Measurements from ENCODE around the gene ZNF619.

Gene ZNF619

DNA sequence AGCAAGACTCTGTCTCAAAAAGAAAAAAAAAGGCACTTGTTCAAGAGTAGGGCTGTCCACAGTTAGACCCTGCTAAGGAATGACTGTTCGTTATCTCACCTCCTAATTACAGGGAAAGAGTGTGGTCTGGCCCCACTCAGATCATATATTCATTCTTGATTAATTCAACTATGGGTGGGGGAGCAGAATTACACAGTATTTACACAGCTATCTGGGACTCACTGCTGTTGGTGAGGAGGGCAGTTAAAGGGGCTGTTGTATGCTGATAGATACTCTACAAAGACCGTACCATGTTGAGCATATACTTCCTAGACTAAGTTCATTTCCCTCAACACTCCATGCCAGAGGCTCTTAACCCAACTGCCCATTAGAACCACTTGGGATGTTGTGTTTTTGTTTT, 25.1 kb downstream of the ZNF619 start:
- Mint-ChIP-seq H3K4me1 (ENCODE audit: low read depth) (peaks cover 21% of the 10 kb centered on the region), H3K4me3 (no peak overlapping the region), H3K27ac (no peak overlapping the region), H3K27me3 (no peaks in the 10 kb centered on the region), H3K9me3 (ENCODE audit: low read depth) (no peaks in the 10 kb centered on the region), H3K36me3 (no peaks in the 10 kb centered on the region)

DNA sequence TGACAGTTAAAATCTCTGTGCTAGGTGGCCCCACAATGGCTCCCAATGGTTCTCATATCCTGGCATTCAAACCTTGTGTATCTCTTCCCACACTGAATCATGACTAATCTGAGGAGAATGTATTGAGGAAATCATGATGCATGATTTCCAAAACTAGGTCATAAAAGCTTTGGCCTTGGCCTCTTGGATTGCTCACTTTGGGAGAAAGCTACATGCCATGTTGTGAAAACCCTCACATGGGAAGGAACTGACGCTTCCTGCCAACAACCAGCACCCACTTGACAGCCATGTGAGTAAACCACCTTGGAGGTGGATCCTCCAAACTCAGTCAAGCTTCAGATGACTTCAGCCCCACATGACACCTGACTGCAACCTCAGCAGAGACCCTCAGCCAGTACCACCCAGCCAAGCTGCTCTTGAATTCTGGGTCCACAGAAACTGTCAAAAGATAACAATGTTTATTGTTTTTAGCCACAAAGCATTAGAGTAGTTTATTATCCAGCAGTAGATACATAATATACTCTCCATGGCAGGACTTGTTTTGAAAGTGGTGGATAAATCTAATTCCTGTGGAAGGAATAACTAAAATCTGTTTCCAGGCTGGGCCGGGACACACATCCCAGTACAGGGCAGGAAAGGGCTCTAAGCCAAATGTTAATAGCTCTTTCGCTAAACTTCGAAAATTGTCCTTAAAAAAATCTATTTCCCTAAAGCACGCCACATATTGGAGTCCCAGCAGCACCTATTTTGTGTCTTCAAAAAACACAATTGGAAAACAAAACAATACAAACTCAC, 27.9 kb downstream of the ZNF619 start:
- Mint-ChIP-seq H3K27me3 (no peaks in the 10 kb centered on the region), H3K9me3 (ENCODE audit: low read depth) (no peaks in the 10 kb centered on the region), H3K4me1 (ENCODE audit: low read depth) (peaks cover 21% of the 10 kb centered on the region), H3K4me3 (peak overlapping the region; percentile 91), H3K27ac (no peak overlapping the region), H3K36me3 (no peaks in the 10 kb centered on the region)

DNA sequence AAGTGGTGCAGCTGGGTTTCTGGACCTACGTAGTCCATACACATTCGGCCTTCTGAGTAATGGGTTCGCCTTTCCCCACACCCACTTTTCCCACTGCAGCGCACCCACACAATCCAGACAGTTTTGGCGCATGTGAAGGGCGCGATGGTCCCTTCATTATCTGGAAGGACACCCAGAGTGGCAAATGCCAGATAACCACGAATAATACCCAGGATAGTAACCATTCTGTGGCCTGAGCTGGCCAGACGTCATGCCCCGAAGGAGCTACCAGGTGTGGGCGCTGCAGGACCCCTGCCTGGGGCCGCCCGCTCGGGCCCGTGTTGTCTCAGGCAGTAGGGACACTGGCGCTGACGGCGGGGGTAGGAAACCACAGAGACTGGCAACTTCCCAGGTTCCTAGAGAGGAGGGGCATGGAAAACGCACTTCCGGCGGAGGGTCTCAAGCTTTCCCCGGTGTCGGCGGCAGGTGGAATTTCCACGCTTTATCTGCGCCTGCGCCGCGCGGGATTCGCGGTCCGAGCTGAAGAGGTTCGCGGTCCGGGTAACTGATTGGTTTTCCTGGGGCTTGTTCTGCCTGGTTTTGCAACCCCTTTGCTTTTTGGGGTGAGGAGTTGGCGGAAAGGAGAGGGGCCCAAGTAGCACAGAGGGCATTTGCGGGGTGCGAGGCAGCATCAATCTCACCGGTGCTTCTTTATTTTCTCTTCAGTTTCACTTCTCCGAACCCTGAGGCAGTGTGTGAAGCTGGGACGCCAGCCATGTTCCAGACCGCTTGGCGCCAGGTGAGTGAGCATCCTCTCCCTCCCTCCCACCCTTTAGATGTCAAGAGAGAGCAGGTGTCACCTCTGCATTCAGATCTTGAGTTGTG, 28.9 kb downstream of the ZNF619 start, which contains the start of gene ZNF620:
TSS of gene ZNF620 (plus strand) at position 441 of the 864 bp plus-strand sequence. CDS start at position 755, 314 bp downstream.
- peak within 1 kb of the TSS; percentile 91 for H3K4me3 Mint-ChIP-seq
- H3K27ac Mint-ChIP-seq: peak within 1 kb of the TSS; percentile 68
- H3K4me1 Mint-ChIP-seq (ENCODE audit: low read depth): peaks cover 21% of the 10 kb centered on the region
- no peaks in the 10 kb centered on the region for H3K9me3 Mint-ChIP-seq (ENCODE audit: low read depth)
- no peaks in the 10 kb centered on the region for H3K27me3 Mint-ChIP-seq
- peaks cover 3% of the 10 kb centered on the region for H3K36me3 Mint-ChIP-seq

GRCh38 chr3:40511031-40511718, 34.3 kb downstream of the ZNF619 start:
- Mint-ChIP-seq H3K27me3 (no peaks in the 10 kb centered on the region), H3K27ac (no peak overlapping the region), H3K36me3 (peaks cover 22% of the 10 kb centered on the region), H3K9me3 (ENCODE audit: low read depth) (no peaks in the 10 kb centered on the region), H3K4me3 (no peak overlapping the region), H3K4me1 (ENCODE audit: low read depth) (peaks cover 7% of the 10 kb centered on the region)

- no peaks in the 10 kb centered on the region for H3K4me1 Mint-ChIP-seq (ENCODE audit: low read depth)
- no peaks in the 10 kb centered on the region for H3K9me3 Mint-ChIP-seq (ENCODE audit: low read depth)
- H3K27me3 Mint-ChIP-seq: no peaks in the 10 kb centered on the region
- H3K27ac Mint-ChIP-seq: peak overlapping the region; percentile 50
- no peak overlapping the region for H3K4me3 Mint-ChIP-seq
- H3K36me3 Mint-ChIP-seq: peaks cover 25% of the 10 kb centered on the region
Measured at GRCh38 chr3:40516201-40516600, 39.3 kb downstream of the ZNF619 start.

DNA sequence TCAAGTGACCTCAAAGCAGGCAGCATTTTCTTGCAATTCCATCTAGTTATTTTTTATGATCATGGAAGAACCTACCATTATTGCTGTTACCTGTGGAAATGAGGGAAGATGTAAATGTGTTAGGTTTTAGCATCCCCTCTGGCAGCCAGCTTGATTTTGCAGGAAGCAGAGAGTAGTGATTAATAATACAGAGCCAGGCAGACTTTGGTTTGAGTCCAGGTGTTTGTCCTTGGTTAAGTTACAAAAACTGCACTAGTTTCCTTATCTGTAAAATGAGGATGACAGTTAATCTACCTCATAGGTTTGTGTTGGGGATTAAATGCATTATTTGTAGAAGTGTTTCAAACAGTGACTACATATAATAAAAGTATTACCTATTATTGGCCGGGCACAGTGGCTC, 41.1 kb downstream of the ZNF619 start:
- Mint-ChIP-seq H3K4me3 (no peak overlapping the region), H3K27ac (no peak overlapping the region), H3K4me1 (ENCODE audit: low read depth) (no peaks in the 10 kb centered on the region), H3K27me3 (no peaks in the 10 kb centered on the region), H3K9me3 (ENCODE audit: low read depth) (no peaks in the 10 kb centered on the region), H3K36me3 (peaks cover 22% of the 10 kb centered on the region)

GRCh38 chr3:40518848-40519247, 41.9 kb downstream of the ZNF619 start:
- no peaks in the 10 kb centered on the region for H3K9me3 Mint-ChIP-seq (ENCODE audit: low read depth)
- H3K27ac Mint-ChIP-seq: no peak overlapping the region
- no peaks in the 10 kb centered on the region for H3K4me1 Mint-ChIP-seq (ENCODE audit: low read depth)
- H3K4me3 Mint-ChIP-seq: no peak overlapping the region
- peaks cover 22% of the 10 kb centered on the region for H3K36me3 Mint-ChIP-seq
- no peaks in the 10 kb centered on the region for H3K27me3 Mint-ChIP-seq

- H3K4me1 Mint-ChIP-seq (ENCODE audit: low read depth): peaks cover 16% of the 10 kb centered on the region
- no peak overlapping the region for H3K27ac Mint-ChIP-seq
- no peak overlapping the region for H3K4me3 Mint-ChIP-seq
- H3K27me3 Mint-ChIP-seq: no peaks in the 10 kb centered on the region
- H3K36me3 Mint-ChIP-seq: peaks cover 11% of the 10 kb centered on the region
- H3K9me3 Mint-ChIP-seq (ENCODE audit: low read depth): no peaks in the 10 kb centered on the region
Measured at GRCh38 chr3:40521254-40521653, 44.3 kb downstream of the ZNF619 start.

- Mint-ChIP-seq H3K27me3 (no peaks in the 10 kb centered on the region), H3K27ac (peak overlapping the region; percentile 81), H3K4me3 (peak overlapping the region; percentile 97), H3K9me3 (ENCODE audit: low read depth) (no peaks in the 10 kb centered on the region), H3K4me1 (ENCODE audit: low read depth) (peaks cover 30% of the 10 kb centered on the region), H3K36me3 (peaks cover 17% of the 10 kb centered on the region)
Measured at GRCh38 chr3:40523781-40524180, 46.9 kb downstream of the ZNF619 start.

GRCh38 chr3:40524222-40524567, 47.3 kb downstream of the ZNF619 start:
- H3K36me3 Mint-ChIP-seq: peaks cover 19% of the 10 kb centered on the region
- H3K9me3 Mint-ChIP-seq (ENCODE audit: low read depth): no peaks in the 10 kb centered on the region
- peak overlapping the region; percentile 81 for H3K27ac Mint-ChIP-seq
- H3K27me3 Mint-ChIP-seq: no peaks in the 10 kb centered on the region
- H3K4me3 Mint-ChIP-seq: peak overlapping the region; percentile 97
- peaks cover 32% of the 10 kb centered on the region for H3K4me1 Mint-ChIP-seq (ENCODE audit: low read depth)

DNA sequence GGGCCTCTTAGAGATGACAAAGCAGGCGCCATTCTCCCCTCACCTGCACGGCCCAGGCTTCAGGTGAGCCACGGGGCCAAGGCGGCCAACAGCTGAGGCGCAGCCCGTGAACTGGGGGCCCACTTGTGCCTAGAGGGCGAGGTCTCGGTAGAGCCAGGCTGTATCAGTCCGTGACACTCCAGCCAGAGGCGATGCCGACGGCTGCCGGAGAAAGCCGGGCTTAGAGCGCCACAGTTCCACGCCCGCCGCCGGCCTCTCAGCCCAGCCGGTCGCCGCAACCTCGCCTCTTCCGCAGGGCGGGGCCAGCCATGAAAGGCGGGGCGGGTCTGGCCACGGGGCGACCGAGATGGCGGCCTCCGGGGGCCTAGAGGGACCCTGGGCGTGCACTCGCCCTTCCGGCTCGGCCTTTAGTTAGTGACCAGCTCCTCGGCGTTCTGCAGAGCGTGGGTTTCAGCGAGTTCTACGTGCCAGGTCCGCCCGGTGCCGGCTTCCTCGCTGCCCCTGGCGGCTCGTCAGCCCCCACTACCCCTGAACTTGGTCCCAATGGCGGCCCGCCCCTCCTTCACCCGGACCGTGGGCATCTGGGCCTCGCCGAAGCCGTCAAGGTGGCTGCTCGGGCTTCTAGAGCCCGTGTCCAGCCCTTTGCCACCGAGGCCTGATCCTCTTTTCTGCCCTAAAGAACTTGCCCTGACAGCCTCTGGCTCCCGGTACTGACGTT, 47.8 kb downstream of the ZNF619 start, which contains the start of gene ZNF621:
TSS of gene ZNF621 (plus strand) at position 393 of the 718 bp plus-strand sequence. CDS start 881 bp downstream, outside the sequence.
- Mint-ChIP-seq H3K27ac (peak within 1 kb of the TSS; percentile 96), H3K4me3 (peak within 1 kb of the TSS; percentile 97), H3K27me3 (no peaks in the 10 kb centered on the region), H3K36me3 (peaks cover 19% of the 10 kb centered on the region), H3K4me1 (ENCODE audit: low read depth) (peaks cover 32% of the 10 kb centered on the region), H3K9me3 (ENCODE audit: low read depth) (no peaks in the 10 kb centered on the region)

DNA sequence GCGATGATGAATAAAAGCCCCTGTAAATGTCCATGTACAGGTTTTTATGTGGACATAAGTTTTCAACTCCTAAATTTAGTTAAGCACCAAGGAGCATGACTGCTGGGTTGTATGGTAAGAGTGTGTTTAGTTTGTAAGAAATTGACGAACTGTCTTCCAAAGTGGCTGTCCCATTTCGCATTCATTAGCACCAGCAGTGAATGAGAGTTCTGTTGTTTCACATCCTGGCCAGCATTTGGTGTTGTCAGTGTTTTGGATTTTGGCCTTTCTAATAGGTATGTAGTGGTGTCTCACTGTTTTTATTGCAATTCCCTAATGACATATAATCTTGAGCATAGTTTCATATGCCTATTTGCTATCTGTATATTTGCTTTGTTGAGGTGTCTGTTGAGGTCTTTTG, 51.5 kb downstream of the ZNF619 start:
- Mint-ChIP-seq H3K4me3 (no peak overlapping the region), H3K4me1 (ENCODE audit: low read depth) (peaks cover 32% of the 10 kb centered on the region), H3K27me3 (no peaks in the 10 kb centered on the region), H3K9me3 (ENCODE audit: low read depth) (peaks cover 7% of the 10 kb centered on the region), H3K36me3 (peaks cover 46% of the 10 kb centered on the region), H3K27ac (no peak overlapping the region)

DNA sequence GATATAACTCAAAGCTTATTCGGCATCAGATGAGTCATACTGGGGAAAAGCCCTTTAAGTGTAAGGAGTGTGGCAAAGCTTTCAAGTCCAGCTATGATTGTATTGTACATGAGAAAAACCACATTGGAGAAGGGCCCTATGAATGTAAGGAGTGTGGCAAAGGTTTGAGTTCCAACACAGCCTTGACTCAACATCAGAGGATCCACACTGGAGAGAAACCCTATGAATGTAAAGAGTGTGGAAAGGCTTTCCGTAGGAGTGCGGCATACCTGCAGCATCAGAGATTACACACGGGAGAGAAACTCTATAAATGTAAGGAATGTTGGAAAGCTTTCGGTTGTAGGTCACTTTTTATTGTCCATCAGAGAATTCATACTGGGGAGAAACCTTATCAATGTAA, 55.3 kb downstream of the ZNF619 start:
- peaks cover 57% of the 10 kb centered on the region for H3K36me3 Mint-ChIP-seq
- H3K4me1 Mint-ChIP-seq (ENCODE audit: low read depth): peaks cover 12% of the 10 kb centered on the region
- H3K4me3 Mint-ChIP-seq: no peak overlapping the region
- no peak overlapping the region for H3K27ac Mint-ChIP-seq
- H3K9me3 Mint-ChIP-seq (ENCODE audit: low read depth): peaks cover 10% of the 10 kb centered on the region
- no peaks in the 10 kb centered on the region for H3K27me3 Mint-ChIP-seq

GRCh38 chr3:40534283-40534682, 57.4 kb downstream of the ZNF619 start:
- no peak overlapping the region for H3K4me3 Mint-ChIP-seq

More at GRCh38 chr3:40534283-40534682, 57.4 kb downstream of the ZNF619 start:
- Mint-ChIP-seq H3K27me3 (no peaks in the 10 kb centered on the region), H3K9me3 (ENCODE audit: low read depth) (peaks cover 10% of the 10 kb centered on the region), H3K27ac (no peak overlapping the region), H3K36me3 (peaks cover 58% of the 10 kb centered on the region), H3K4me1 (ENCODE audit: low read depth) (no peaks in the 10 kb centered on the region)
